Left hindlimb (tissue), 1 donor: ENCODE measurements around the gene PLCXD3.
"Not testable (repeated sequence)": the region's sequence is repeated elsewhere in the genome, so short reads cannot be mapped to it uniquely, and the experiment has no call there.

Experiments used
- DNase-seq: peaks from one replicate; pipeline ENCODE4 v3.0.0-alpha.2; 2018

PLCXD3 gene

DNA sequence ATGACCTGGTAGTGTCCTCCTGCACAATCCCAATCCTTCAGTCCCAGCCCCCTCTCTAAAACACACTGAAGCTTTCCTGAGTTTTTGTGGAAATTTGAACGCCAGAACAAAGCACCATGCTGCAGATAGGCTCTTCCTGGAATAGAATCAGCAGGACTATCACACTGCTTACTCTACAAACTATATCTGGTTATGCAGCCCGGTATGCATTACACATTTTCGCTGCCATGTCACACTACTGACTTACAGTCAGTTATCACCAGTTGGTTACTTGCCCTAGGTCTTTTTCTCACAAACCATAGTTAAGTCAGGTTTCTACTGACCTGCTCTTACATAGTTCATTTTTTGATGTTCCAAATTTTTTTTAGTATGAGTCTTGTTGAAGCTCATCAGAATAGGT is 24.9 kb downstream of the PLCXD3 start:
- no peak for DNase-seq

DNA sequence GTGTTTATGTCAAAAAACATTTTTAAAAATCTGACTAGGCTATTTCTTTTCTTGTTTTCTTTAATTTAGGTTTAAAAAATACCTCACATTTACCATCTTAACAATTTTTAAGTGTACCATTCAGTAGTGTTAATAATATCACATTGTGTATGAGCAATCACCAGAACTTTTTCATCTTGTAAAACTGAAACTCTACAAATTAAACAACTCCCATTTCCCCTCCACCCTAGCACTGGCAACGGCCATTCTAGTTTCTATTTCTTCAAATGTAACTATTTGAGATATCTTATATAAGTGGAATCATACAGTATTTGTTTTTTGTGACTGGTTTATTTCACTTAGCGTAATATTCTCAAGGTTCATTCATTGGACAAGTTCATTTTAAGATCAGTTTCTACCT is 27.7 kb downstream of the PLCXD3 start:
- DNase-seq: no peak

DNA sequence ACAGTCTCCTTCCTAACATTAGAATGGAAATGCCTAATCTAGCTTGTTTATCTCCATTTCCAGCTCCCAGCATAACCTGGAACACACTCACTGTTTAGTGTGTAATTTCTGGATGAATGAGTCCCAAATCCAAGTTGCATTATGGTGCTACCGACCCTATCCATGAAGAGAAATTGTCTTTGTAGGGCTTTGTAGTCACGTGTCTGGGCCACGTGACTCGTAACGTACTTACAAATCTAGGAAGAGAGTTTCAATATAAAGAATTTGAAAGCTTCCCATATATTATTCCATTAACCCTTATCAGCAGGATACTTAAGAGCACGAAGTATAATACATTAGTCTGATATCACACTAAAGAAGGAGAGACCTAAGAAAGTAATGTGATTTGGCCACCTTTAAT is 28.2 kb downstream of the PLCXD3 start:
- no peak for DNase-seq

DNA sequence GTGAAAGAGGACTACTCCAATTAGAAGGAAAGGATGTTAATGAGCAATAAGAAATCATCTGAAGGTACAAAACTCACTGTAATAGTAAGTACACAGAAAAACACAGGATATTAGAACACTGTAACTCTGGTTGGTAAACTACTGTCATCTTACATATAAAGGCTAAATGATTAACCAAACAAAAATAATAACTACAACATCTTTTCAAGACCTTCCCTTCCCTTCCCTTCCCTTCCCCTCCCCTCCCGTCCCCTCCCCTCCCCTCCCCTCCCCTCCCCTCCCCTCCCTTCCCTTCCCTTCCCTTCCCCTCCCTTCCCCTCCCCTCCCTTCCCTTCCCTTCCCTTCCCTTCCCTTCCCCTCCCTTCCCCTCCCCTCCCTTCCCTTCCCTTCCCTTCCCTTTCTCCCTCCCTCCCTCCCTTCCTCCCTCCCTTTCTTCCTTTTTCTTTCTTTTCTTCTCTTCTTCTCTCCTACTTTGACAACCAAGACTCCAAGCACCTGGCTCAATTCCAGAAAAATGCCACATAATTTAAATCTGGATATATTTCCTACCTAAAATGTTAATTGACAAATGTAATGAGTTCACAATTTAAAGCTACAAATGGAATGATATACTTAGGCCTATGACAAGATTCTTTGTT is 38.7 kb downstream of the PLCXD3 start:
- DNase-seq: not testable (repeated sequence)

DNA sequence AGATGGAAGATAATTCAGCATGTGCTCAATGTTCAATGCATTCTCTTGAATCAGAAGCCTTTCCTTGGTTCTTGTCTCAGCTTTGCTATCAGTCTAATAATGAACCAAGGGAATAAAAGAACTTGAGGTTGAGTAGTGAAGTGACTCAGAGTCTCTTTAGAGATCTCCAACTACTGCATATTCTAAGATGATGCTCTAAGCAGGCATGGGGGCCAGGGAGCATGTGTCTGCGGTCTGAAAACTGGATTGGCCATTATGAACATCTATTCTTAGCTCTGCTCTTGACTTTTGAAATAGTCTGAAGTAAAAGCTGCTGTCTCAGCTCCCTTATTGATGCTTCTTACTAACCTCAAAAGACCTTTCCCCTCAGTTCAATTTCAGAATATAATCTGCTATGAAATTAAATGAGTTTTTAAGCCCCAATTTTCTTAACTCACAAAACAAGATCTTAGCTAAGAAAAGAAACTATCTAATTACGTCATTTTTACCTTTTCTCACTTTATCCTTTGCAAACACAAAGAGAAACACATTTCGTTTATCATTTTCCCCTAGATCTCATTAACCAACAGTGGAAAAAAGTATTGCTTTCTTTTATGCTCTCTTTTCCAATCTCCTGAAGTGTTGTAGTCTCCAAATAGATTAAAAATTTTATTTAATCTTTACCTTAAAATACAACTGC is 44.8 kb downstream of the PLCXD3 start:
- DNase-seq: no peak

DNA sequence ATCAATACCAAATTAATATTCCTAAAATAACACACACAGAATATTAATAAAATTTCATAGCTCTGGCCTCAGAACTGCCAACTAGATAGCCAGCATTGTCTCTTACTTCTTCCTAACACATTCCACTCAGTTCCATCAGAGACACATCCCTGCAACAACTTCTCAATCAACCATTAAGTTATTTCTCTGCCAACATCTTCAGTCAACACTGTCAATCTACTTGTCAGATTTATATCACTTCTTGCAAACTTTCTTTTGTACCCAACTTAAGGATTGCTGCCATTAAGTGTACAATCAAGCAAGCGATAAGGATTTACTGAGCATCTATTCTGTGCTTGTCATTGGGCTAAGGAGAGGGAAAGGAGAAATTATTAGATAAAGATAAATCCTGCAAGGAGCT is 50.8 kb downstream of the PLCXD3 start:
- no peak for DNase-seq

DNA sequence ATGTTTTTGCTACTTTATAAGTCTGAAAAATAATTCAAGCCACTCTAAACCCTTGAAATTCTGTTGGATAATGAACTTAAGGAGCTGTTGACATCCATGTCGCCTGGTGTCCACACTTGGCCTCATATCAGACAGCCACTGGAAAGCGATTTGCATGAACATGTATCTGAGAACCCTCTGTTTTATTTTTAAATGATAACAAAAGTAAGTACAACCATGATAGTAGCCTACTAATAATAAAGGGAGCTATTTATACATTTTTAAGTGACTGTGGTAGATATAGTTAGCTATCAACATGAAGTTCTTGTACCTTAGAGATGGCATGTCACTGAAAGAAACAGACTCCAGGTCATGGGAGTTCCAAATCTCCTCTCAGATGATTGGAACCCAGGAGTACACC is 53.3 kb downstream of the PLCXD3 start:
- DNase-seq: no peak

DNA sequence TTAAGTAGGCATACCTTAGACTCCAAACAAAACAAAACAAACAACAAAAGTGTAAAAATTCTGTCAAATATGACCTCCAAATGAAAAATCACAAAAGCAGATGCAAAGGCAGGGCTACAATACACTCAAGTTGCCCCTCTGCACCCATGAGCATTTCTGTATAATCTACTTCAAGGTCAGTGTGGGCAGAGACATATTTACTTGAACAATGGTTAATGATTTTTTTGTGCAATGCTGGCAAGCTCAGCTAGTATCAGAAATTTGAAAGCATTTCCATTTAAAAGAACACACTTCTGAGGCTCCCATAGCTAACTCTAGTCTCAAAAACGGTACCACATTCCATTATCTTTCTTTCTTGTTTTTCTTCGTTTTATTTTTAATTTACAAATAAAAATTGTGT is 57.9 kb downstream of the PLCXD3 start:
- no peak for DNase-seq

DNA sequence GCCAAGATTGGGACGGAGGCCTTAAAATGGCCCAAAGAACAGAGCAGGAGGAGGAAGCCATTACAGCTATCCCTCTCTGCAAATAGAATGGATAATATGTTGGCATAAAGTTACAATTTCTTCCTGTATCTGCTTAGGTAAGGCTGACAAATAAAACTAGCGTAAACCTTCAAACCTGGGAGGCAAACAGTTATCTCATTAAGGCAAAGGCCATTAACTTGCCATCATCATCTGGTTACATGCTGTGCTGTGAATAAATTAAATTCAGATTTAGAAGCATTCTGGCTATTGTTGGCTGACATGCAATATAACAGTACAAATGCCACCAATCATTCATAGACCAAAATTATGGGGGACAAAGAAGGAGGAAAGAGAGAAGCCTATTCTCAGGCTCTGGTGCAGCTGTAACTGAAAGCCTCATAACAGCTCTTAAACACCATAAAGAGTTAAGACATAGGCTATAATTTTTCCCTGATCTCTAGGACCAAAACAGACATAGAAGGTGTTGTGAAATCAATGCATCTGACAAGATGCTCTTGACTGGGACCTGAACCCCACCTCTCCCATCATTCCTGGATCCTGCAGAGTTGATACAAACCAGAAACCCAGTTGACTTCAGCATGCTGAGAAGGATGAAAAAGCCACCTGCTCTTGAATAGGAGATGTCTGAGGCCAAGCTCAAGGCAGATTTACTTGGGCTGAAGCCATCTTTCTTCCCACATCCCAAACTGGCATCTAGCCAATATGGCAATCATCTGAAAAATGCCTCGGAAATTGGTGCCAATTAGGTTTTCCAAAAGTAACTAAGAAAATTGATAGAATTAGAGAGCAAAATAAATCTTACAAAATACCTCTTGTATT is 62.5 kb downstream of the PLCXD3 start:
- no peak for DNase-seq

DNA sequence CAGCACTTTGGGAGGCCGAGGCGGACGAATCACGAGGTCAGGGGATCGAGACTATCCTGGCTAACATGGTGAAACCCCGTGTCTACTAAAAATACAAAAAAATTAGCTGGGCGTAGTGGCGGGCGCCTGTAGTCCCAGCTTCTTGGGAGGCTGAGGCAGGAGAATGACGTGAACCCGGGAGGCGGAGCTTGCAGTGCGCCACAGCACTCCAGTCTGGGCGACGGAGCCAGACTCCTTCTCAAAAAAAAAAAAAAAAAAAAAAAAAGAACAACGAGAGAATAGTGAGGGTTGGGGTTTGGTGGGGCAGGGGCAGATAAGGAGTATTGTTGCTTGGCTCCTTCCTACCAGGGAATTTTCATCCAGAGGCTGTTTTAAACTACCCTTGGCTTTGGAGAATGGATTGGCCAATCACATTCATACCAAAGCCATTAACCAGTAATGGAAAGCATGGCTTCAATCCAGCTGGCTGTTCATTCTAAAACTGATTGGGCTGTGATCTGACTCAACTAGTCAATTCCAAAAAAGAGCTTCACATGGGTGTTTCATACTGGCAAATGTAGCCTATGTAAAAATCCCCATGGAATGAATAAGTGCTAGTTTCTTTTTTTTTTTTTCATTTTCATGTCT is 64.4 kb downstream of the PLCXD3 start:
- DNase-seq: no peak

DNA sequence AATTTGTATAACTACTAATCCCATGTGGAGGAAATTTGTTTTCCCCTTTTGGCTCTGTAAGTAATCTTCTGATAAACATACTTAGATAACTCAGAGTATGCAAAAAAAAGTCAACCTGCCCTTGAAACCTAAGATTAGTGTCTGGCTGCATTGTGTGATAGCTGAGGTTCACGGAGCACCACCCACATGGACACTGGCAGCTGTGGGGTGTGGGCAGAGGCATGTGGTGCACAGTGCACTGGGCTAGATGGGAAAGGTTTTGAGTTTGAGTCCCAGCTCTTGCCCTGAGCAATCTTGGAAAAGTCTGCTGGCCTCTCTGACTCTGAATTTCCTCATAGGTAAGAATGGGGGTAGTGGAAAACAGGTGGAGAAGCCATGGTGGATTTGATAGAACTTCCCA is 75.1 kb downstream of the PLCXD3 start:
- DNase-seq: no peak

DNA sequence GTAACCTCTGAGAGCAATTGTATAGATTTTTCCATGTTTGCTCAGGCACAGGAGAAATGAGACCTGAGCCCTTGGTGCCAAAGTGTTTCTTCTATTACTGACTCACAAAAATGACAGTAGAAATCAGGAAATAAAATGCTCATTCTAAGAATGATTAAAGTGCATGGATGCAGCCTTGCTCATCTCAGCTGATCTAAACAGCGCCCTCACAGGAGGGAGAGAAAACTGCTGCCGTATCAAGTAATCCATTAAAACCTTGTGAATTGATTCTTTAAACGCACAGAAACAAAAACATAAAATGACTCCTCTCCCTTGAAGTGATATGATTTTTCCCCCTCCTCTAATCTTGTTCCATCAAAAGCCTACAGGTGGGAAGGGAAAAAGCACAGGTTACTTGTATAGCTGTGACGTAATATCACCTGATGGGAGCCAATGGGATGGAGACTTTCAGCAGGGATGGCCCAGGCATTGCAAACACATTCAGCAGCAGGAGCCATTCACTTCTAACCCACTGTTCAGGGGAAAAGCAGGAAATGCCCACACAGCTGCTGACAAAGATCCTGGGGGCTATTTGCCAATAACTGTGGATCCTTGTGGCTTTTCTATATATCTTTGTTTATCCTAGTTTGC is 76.7 kb downstream of the PLCXD3 start:
- DNase-seq: no peak

DNA sequence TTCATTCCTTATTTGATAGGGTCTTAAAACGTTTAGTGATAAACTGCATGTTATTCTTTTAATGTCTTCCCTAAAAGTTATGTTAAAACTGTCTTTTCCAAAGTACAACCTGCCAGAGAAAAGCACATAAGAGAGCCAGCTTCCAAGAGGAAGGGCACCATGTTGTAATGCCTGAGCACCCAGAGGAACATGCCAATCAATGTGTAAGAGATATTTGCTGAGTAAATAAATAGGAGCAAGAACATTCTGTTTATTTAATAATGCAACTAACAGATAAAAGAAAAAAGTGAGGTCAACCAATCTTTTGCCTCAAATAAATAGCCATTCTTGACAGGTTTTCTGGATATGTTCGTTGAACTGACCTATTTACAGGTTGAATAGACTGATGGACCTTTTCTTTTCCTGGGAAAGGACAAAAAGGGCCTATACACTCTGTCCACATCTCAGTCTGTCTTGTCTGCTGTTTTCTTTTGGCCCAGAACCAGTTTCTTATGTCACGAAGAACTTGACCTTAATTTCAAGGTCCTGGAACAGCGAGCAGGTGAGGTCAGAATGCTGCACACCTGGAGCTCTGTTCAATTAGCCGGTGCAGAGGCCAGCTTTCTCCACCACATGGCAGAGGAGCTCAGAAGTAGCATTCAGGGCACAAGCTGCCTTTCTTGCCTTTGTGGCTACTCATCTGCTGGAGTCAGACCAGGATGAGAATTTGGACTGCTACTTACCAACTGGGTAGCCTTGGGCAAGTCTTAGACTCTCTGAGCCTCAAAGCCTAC is 77.7 kb downstream of the PLCXD3 start:
- DNase-seq: no peak

DNA sequence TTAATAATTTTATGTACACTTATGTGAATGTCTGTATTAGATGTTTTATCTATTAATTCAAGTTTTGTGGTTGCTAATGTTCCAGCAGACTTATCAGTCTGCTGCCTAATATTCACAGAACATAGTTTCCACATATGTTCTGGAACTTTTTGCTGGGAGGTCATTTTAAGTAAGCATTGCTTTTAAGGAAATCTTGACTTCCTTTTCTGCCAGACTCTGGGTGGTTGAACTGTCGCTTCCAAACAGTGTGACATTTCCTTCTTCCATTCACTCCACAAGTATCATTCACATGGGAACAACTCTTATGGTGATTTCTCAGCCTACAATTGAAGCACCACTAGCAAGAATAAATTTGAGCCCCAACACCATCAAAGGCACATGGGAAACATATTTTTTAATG is 82.9 kb downstream of the PLCXD3 start:
- no peak for DNase-seq

DNA sequence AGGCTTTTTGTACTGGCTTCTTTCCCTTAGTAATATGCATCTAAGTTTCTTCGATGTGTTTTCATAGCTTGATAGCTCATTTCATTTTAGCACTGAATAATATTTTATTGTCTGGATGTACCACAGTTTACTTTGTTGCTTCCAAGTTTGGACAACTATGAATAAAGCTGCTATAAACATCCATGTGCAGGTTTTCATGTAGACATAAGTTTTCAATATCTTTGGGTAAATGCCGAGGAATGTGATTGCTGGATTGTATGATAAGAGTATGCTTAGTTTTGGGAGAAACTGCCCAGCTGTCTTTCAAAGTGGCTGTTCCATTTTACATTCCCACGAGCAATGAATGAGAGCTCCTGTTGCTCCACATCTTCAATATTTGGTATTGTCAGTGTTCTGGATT is 84.7 kb downstream of the PLCXD3 start:
- DNase-seq: no peak

DNA sequence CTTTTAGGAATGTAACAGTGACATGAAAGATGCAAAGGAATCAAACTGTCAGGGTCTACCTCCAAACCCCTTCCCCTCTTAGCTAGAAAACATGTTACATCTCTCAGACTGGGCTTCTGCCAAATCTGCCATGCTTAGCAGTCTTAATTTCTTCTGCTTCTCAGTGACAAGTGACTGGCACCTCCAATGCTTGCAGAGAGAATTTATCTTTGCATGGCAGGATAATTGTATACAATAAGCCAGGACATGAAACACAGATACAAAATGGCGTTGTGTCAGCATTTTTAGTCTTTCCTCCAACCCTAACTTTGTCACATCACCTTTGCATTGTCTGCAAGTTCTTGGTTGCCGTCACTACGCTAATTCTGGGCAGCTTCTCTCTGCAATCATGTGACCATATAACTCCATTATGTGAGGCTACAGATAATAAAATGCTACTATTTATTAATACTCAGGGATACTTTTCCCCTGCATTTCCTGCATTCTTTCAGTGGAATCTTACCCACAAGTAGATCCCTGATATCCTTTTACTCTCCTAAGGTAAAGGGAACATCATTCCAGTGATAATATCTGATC is 89.8 kb downstream of the PLCXD3 start:
- DNase-seq: no peak

DNA sequence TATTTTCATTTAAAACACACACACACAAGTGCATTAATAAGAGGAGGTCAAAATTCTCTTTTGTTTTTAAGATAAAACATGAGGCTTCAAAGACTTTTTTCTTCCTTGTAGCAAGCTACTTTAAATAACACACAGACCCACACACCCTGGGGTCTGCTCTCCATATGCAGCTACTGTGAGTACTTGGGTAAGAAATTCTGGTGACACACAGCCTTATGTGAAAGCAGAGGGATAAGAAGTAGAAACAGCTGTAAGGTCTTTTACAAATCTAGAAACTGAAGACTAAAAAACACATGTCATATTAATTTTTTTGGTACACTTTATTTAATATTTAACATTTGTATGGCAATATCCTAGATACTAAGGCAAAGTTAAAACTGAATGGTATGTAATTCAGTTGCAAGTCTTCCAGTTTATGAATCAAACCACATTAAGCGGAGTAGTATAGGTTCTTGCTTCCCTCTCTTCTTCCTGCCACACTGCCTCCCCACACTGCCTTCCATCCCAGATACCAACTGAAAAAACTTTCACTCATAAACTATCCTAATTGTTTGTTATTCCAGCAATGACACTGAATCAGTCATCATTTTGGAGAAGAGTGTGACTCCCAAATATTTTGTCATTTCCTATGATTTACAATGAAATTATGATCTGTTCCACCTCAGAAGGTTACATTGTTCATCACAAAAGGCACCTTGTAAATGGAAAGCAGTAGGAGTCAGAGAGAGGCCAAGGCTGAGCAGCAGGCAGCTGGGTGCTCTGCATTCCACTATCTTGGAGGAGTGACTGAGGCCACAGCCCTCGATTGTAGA is 92.0 kb downstream of the PLCXD3 start:
- no peak for DNase-seq

DNA sequence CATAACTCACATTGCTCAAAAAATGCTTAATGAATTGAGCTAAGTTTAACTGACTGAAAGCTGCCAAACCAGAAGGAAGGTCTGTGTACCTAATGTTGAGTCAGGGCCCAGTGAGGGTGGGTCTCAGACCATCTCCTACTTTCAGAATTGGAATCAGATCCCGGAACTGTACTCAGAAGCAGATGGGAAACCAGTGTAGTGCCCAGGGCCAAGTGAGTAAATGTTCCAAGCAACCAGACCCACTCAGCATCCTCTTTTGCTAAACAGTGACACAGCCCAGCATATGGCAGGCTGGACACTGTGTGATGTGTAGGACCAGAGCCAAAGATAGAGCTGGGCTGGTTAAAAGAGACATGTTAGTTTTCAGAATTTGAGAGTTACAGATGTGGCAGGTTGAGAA is 94.1 kb downstream of the PLCXD3 start:
- no peak for DNase-seq

DNA sequence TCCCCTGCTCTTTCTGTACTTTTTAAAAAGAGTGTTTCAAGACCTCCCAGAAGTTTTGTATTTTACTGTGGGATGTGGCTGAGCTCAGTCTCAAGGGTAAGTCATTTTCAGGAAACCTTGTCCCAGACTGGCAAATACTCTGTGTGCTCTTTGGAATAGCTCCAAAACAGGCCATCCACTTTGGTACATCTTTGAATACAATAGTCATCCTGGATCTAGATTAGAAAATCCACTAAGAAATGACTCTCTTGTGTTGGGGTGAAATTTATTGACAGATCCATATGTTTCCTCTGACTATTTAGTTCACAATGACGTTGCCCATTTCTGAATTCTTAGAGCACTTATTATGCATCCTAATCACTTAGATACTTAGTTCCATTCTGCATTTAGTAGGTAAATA is 95.2 kb downstream of the PLCXD3 start:
- DNase-seq: no peak

DNA sequence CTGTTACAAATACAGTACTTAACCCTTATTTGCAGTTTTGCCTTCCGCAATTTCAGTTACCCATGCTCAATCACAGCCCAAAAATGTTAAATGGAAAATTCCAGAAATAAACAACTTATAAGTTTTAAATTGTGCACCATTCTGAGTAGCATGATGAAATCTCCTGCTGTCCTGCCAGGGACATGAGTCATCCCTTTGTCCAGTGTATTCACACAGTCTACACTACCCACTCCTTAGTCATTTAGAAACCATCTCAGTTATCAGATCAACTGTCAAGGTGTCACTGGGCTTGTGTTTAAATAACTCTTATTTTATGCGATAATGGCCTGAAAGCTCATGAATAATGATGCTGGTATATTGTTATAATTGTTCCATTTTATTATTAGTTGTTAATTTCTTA is 95.8 kb downstream of the PLCXD3 start:
- DNase-seq: no peak

DNA sequence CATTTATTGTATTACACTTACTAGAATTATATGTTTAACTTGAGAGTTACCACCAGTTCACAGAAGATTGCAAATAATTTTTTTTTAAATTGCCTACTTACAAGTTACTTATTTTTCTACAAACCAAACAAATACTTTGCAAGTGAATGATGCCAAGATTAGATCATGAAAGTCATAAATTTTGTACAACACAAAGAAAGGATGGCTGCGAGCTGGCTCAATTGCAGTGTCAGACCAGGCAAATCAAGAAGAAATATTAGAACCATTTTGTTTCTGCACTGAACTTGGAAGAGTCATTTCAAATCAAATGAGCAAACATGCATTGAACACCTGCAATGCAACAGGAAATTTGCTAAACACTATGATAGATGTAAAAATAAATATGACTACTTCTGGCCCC is 97.3 kb downstream of the PLCXD3 start:
- DNase-seq: no peak
